ENCODE data around the gene USF1. TPM values are rescaled to one million over a fixed set of nuclear protein-coding genes. Genes with fewer than 3 reads are reported as not detected.
A peak's percentile ranks its signal among the peaks of the same experiment; 100 is the strongest.
"Not testable (repeated sequence)": the region's sequence is repeated elsewhere in the genome, so short reads cannot be mapped to it uniquely, and the experiment has no call there.

The USF1 gene
- polyA plus RNA-seq, 6 donors from 2014 or later, result 4.4 to 23.9 (median 9.7) TPM

DNA sequence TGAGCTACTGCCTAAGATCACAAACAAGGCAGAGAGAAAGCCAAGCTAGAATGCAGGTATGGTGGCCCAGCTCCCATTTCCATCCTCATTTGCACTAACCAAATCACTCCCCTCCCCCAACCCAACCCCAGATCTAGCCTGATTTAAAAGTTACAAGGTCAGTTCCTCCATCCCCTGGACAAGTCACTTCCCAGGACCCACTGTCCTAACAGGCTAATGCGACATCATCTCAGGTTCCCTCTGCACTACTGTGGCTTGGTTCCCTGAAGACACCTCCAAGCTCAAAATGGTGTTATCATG, 27.2 kb downstream of the USF1 start:
- DNase-seq (no peak), ATAC-seq (ENCODE audit: low read depth in 2 of 2) (no peak)
- H3K4me1 Mint-ChIP-seq, result peaks cover 33 to 38% (median 37%) of the 10 kb centered on the region in 3 donors
- no peaks in the 10 kb centered on the region for H3K9me3 Mint-ChIP-seq
- H3K27ac Mint-ChIP-seq, result peak overlapping the region in 1 of 6 donors; percentile 91
- H3K27me3 Mint-ChIP-seq, result no peaks in the 10 kb centered on the region
- H3K4me3 Mint-ChIP-seq, result no peak overlapping the region
- no peaks in the 10 kb centered on the region for H3K36me3 Mint-ChIP-seq

DNA sequence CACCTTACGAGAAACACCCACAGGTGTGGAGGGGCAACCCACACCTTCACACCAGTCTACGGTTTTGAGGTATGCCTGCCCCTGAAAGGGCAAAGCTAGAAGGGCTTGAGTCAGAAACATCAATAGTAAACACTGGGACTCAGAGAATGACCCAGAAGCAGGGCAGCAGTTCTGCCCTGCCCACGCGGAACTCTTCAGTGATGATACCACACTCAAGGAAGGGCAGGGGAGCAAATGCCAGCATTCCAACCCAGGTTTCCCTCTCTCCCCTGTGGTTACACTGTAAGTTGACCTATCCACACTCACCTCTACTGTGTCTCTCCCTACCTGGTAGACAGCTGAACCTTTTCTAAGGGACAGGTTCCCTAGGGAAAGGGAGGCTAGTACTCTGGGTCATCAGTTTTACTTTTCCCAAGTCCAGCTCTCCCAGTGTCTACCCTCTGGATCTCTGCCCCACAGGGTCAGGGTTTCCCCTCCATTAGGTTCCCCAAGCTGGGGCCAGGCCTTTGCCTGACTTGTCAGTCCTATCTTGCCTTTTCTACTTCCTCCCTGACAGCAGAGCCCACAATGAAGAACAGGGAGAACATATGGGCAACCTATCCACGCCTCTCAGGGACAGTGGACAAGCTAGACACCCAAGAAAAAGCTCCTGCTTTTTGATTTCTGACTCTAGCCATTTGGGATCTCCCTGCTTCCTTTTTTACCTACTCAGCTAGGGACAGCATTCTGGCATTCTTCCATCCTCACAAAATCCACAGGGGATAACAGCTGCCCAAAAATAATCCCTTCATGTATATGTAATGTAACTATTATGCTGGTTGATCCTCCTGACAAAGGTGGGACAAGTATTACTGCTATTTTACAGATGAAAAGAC, 27.8 kb downstream of the USF1 start:
- DNase-seq (no peak), ATAC-seq (ENCODE audit: low read depth in 2 of 2) (no peak)
- Mint-ChIP-seq H3K4me1 (peaks cover 37 to 44% (median 43%) of the 10 kb centered on the region in 3 donors), H3K27ac (peak overlapping the region in 2 of 6 donors; percentile 26 to 53), H3K27me3 (no peaks in the 10 kb centered on the region), H3K36me3 (no peaks in the 10 kb centered on the region), H3K9me3 (no peaks in the 10 kb centered on the region), H3K4me3 (peak overlapping the region in 1 of 8 donors; percentile 50)

DNA sequence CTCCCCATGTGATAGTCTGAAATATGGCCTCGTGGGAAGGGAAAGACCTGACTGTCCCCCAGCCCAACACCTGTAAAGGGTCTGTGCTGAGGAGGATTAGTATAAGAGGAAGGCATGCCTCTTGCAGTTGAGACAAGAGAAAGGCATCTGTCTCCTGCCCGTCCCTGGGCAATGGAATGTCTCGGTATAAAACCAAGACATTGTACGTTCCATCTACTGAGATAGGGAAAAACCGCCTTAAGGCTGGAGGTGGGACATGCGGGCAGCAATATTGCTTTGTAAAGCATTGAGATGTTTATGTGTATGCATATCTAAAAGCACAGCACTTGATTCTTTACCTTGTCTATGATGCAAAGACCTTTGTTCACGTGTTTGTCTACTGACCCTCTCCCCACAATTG, 28.6 kb downstream of the USF1 start:
- Mint-ChIP-seq H3K4me3 (peak overlapping the region in 1 of 8 donors; percentile 50), H3K4me1 (peaks cover 38 to 48% (median 44%) of the 10 kb centered on the region in 3 donors)
- not testable (repeated sequence) for ATAC-seq (ENCODE audit: low read depth in 2 of 2)

DNA sequence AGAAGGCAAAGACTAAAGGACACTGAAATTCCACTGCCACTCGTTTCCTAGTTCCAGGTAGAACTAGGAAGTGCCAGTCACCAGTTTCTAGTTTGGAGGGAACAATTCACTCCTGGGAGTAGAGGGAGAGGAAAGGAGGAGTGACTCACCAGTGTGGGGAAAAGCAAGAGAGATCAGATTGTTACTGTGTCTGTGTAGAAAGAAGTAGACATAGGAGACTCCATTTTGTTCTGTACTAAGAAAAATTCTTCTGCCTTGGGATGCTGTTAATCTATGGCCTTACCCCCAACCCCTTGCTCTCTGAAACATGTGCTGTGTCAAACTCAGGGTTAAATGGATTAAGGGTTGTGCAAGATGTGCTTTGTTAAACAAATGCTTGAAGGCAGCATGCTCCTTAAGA, 29.1 kb downstream of the USF1 start:
- H3K36me3 Mint-ChIP-seq; H3K9me3 Mint-ChIP-seq; ATAC-seq (ENCODE audit: low read depth in 2 of 2); DNase-seq; H3K27me3 Mint-ChIP-seq: not testable (repeated sequence)
- H3K4me1 Mint-ChIP-seq, result peaks cover 43 to 49% (median 48%) of the 10 kb centered on the region in 3 donors
- peak overlapping the region in 1 of 8 donors; percentile 50 for H3K4me3 Mint-ChIP-seq
- peak overlapping the region in 1 of 6 donors; percentile 9 for H3K27ac Mint-ChIP-seq

More for the DNA sequence above, 28.6 kb downstream of the USF1 start:
- H3K36me3 Mint-ChIP-seq, DNase-seq, H3K9me3 Mint-ChIP-seq, H3K27me3 Mint-ChIP-seq, H3K27ac Mint-ChIP-seq: not testable (repeated sequence)

DNA sequence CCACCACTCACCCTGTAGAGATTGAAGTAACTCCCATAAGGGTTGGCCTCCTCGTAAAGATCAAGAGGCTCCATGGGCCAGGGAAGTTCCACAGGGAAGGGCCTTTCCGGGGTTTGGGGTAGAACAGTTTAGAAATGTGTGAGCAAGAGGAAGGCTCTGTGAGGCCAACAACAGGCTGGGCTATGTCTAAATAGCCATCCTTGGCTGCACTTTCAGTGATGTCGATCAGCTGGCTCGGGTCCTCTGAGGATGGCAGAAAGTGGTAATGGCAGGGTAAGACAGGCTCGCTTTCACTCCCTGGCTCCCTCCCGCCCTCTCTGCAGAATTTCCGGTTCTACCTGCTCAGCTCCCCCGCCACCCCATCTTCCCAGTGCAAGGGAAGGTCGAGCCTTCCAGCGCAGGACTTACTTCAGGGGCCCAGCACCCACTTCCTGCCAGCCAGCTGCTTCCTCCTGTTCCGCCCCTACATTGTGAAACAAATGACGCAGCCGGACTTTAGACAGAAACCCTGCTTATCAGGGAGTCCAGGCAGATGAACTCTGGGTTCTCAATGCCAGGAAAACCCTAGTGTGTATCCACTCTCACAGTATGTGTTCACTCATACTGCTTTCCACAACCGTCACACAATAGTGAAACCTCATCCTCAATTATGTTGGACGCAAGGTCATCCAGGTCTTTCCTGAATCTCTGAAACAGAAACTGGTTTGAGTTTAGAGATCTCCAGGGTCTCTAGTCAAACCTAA, 32.1 kb downstream of the USF1 start:
- Mint-ChIP-seq H3K4me1 (peaks cover 19 to 22% (median 20%) of the 10 kb centered on the region in 3 donors), H3K9me3 (no peaks in the 10 kb centered on the region), H3K36me3 (no peaks in the 10 kb centered on the region), H3K27me3 (no peaks in the 10 kb centered on the region), H3K4me3 (peak overlapping the region; percentile 82 to 97 (median 92)), H3K27ac (peak overlapping the region; percentile 85 to 99 (median 92))
- DNase-seq, result peak; percentile 65
- peak; percentile 88 to 92 for ATAC-seq (ENCODE audit: low read depth in 2 of 2)

DNA sequence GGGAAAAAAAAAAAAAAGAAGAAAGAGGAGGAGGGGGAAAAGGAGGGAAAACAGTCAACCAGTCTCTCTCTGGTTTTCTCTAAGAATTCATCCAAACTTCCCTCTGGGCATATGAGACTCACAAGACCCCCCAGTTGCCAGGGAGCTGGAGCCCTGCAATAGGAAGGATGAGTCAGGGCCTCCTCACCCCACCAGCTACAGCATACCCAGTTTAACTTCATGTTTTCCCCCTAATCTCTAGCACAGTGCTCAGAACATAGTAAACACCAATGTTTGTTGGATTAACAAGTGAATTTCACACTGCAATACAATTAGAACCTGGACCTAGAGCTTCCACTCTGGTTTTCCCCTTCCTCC, 32.7 kb downstream of the USF1 start:
- peak overlapping the region; percentile 85 to 99 (median 92) for H3K27ac Mint-ChIP-seq

DNA sequence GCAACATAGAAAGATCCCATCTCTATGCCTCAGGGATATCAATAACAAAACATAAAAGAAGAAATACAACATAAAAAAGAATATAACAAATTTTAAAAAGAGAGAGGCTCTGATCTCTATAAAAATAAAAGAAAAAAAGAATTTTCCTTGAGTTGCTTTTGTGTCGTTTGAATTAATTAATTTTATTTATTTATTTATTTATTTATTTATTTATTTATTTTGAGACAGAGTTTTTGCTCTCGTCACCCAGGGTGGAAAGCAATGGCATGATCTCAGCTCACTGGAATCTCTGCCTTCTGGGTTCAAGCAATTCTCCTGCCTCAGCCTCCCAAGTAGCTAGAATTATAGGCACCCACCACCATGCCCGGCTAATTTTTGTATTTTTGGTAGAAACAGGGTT, 33.4 kb downstream of the USF1 start:
- Mint-ChIP-seq H3K4me3 (no peak overlapping the region), H3K9me3 (no peaks in the 10 kb centered on the region), H3K4me1 (peaks cover 20 to 23% (median 20%) of the 10 kb centered on the region in 3 donors), H3K27me3 (no peaks in the 10 kb centered on the region), H3K27ac (peak overlapping the region in 1 of 6 donors; percentile 39), H3K36me3 (no peaks in the 10 kb centered on the region)
- no peak for DNase-seq
- no peak for ATAC-seq (ENCODE audit: low read depth in 2 of 2)

More for the DNA sequence above, 32.7 kb downstream of the USF1 start:
- ATAC-seq (ENCODE audit: low read depth in 2 of 2), result no peak
- peak overlapping the region; percentile 82 to 97 (median 92) for H3K4me3 Mint-ChIP-seq
- H3K4me1 Mint-ChIP-seq, result peaks cover 19 to 20% (median 20%) of the 10 kb centered on the region in 3 donors
- H3K27me3 Mint-ChIP-seq, result no peaks in the 10 kb centered on the region
- no peaks in the 10 kb centered on the region for H3K36me3 Mint-ChIP-seq
- no peak for DNase-seq
- no peaks in the 10 kb centered on the region for H3K9me3 Mint-ChIP-seq

DNA sequence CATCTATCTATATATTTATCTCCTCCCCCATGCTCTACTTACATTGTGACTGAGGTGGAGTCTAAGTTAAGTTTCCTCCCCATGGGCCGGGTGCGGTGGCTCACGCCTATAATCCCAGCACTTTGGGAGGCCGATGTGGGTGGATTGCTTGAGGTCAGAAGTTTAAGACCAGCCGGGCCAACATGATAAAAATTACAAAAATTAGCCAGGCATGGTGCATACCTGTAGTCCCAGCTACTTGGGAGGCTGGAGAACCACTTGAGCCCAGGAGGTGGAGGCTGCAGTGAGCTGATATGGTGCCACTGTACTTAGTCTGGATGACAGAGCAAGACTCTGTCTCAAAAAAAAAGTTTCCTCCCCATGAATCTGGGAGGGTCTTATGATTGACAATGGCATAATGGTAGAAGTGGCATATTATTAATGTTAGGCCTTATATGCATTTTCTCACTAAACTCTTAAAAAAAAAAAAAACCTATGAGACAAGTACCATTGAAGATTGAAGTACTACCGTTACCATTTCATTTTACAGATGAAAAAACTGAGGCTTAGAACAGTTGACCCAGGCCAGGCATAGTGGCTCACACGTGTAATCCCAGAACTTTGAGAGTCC, 36.1 kb downstream of the USF1 start:
- Mint-ChIP-seq H3K9me3 (no peaks in the 10 kb centered on the region), H3K36me3 (no peaks in the 10 kb centered on the region), H3K4me3 (no peak overlapping the region), H3K4me1 (peaks cover 20 to 23% (median 20%) of the 10 kb centered on the region in 3 donors), H3K27ac (peak overlapping the region in 2 of 6 donors; percentile 60), H3K27me3 (no peaks in the 10 kb centered on the region)
- ATAC-seq (ENCODE audit: low read depth in 2 of 2) (no peak), DNase-seq (no peak)

DNA sequence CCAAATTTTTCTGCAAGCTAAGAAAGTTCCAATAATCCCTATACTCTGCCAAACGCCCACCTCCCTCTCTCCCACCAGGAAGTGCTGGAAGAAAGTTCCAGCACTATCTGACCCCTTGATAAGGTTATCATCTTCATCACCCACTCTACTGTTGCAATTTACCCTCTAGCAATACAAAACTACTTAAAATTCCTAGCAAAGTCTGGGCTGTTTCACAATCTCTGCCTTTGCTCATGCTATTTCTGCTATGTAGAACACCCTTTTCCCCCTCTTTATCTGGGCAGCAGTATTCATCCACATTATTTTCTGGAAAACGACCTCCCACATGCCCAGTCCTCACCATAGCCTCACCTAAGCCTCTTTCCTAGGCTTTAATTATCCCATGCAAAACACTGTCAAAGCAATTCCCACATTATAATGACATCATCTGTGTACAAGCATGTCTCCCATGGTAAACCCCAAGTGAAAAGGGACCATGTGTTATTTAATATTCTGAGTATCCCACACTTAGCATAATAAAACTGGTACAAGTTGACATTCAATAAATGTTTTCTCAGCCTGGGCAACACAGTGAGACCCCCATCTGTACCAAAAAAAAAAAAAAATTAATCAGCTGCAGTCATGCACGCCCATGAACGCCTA, 36.8 kb downstream of the USF1 start:
- no peak for DNase-seq

DNA sequence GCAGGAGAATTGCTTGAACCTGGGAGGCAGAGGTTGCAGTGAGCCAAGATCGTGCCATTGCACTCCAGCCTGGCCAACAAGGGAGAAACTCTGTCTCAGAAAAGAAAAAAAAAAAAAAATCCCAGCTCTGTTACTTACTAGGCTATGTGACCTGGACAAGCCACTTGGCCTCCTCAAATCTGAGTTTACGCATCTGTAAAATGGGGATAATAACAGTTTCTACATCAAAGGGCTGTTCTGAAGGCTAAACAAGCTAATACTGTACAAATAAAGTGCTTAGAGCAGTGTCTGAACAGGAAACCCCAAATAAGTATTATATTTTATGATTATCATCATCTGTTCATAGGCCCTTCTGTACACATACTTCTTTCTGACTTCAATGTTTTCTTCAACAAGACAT, 38.4 kb downstream of the USF1 start:
- Mint-ChIP-seq H3K36me3 (no peaks in the 10 kb centered on the region), H3K27me3 (no peaks in the 10 kb centered on the region), H3K9me3 (no peaks in the 10 kb centered on the region), H3K4me1 (peaks cover 3 to 10% (median 5%) of the 10 kb centered on the region in 3 donors), H3K4me3 (no peak overlapping the region), H3K27ac (peak overlapping the region in 1 of 6 donors; percentile 6)
- no peak for DNase-seq
- no peak for ATAC-seq (ENCODE audit: low read depth in 2 of 2)

More for the DNA sequence above, 36.8 kb downstream of the USF1 start:
- H3K4me3 Mint-ChIP-seq, result peak overlapping the region in 1 of 8 donors; percentile 5
- H3K9me3 Mint-ChIP-seq, result no peaks in the 10 kb centered on the region
- peaks cover 17 to 20% (median 17%) of the 10 kb centered on the region in 3 donors for H3K4me1 Mint-ChIP-seq
- no peaks in the 10 kb centered on the region for H3K36me3 Mint-ChIP-seq
- H3K27me3 Mint-ChIP-seq, result no peaks in the 10 kb centered on the region
- no peak overlapping the region for H3K27ac Mint-ChIP-seq
- ATAC-seq (ENCODE audit: low read depth in 2 of 2), result no peak

DNA sequence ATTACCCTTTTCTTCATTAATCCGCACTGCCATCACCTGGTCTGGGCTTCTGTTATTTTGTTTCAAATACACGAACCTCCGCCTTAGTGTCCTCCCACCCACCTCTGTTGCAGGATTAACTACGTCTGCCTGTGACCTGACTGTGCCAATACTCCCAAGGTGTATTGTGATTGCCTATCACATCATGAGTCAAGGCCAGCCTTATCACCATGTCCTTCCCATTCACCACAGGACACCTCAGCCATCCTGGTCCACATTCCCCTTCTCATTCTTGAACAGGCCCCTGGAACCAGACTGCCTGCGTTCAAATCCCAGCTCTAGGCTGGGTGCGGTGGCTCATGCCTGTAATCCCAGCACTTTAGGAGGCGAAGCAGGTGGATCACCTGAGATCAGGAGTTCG, 39.2 kb downstream of the USF1 start:
- peaks cover 0 to 4% (median 0%) of the 10 kb centered on the region in 3 donors for H3K4me1 Mint-ChIP-seq
- H3K4me3 Mint-ChIP-seq, result no peak overlapping the region
- ATAC-seq (ENCODE audit: low read depth in 2 of 2) (no peak), DNase-seq (no peak)
- no peaks in the 10 kb centered on the region for H3K9me3 Mint-ChIP-seq
- peak overlapping the region in 3 of 6 donors; percentile 22 to 85 (median 81) for H3K27ac Mint-ChIP-seq
- no peaks in the 10 kb centered on the region for H3K36me3 Mint-ChIP-seq
- no peaks in the 10 kb centered on the region for H3K27me3 Mint-ChIP-seq

DNA sequence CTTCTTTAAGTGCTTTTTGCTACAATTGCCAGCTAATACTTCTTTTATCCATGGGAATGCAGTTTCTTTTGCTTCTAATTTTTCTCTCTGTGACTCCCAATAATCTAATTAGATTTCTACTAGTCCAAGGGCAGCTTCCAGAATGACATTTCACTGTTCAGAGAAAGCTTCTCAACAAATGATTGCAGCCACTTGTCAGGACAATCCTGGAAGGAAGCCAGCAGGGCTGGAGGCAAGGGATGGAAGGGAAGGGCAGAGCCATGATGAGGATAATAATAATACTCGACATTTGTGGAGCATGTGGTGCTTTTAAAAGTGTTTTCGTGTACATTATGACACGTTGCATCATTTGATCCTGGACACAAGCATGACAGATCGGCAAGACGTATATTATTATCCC, 44.3 kb downstream of the USF1 start:
- no peak for ATAC-seq (ENCODE audit: low read depth in 2 of 2)

More for the DNA sequence above, 44.3 kb downstream of the USF1 start:
- Mint-ChIP-seq H3K27ac (peak overlapping the region in 1 of 6 donors; percentile 69), H3K4me3 (no peak overlapping the region), H3K27me3 (no peaks in the 10 kb centered on the region), H3K9me3 (no peaks in the 10 kb centered on the region), H3K4me1 (peaks cover 5 to 10% (median 5%) of the 10 kb centered on the region in 3 donors), H3K36me3 (peaks cover 5 to 8% of the 10 kb centered on the region in 2 donors)
- DNase-seq, result no peak

Data from naive B cell (primary cell).